K562 (cell line): Measurements from ENCODE around the gene EDN2. TPM values are rescaled to one million over a fixed set of nuclear protein-coding genes. Genes with fewer than 3 reads are reported as not detected.

Source experiments
- ATAC-seq: fragments of 200-7000 bp; cut with Tn5 transposase; 3 replicates; pipeline ENCODE4 v1.9.1; 2020; ENCODE audit warnings: moderate library complexity
- BruUV-seq: library from RNA; stranded (reverse); fragments of 400-500 nt; replicated peaks from 2 replicates; lab custom pipeline; 2021; lab: Mats Ljungman, UMichigan
- CTCF ChIA-PET: fragments of 300-600 bp; formaldehyde crosslinking; extraction: SDS; loops from one replicate; lab custom pipeline; 2021; ENCODE audit warnings: low intra/inter-chr PET ratio; lab: Yijun Ruan, JAX
- POLR2A ChIA-PET: fragments of 300-600, 350-650 bp; sonication (Branson Sonifier 250); formaldehyde crosslinking; extraction: SDS; loops from one replicate; lab custom pipeline; 2021; ENCODE audit warnings: antibody characterized with exemption, inconsistent platforms; lab: Yijun Ruan, JAX
- DNase-seq, 4 experiments: peaks; one replicate each; pipeline versions ENCODE4 v3.0.0 to v3.0.0-alpha.2; 2011 to 2018; ENCODE audit warnings: low spot score in 3 of 4, mixed read lengths in 3 of 4; ENCODE audit errors: extremely low read depth in 1 of 4
- FAIRE-seq: peaks from 2 replicates; lab custom pipeline; 2011; peaks lifted over from hg19 to GRCh38; lab: Jason Lieb, UNC
- H2AFZ ChIP-seq: 2 replicates; pipeline ENCODE4 v1.6.0; 2011; ENCODE audit warnings: low read depth, low read length, control low read depth, inconsistent platforms
- H3K27ac ChIP-seq: fragments of 200-600 bp; 3 replicates; pipeline ENCODE4 v1.8.0; 2011; ENCODE audit warnings: low read depth, mild to moderate bottlenecking, control low read depth, inconsistent platforms, low read length, moderate library complexity, mixed read lengths; ENCODE audit errors: extremely low read depth
- H3K27me3 ChIP-seq, 2 experiments: fragments of 300-600 bp in 1 of 2; 2 replicates in 1 of 2; 3 replicates in 1 of 2; pipeline versions ENCODE4 v1.6.0 to v1.8.0; 2011; ENCODE audit warnings: inconsistent platforms in 2 of 2, low read length in 2 of 2, mild to moderate bottlenecking in 1 of 2, mixed read lengths in 1 of 2, moderate library complexity in 1 of 2; ENCODE audit not compliant: control insufficient read depth in 2 of 2, insufficient read depth in 2 of 2
- H3K36me3 ChIP-seq: fragments of 300-600 bp; 3 replicates; pipeline ENCODE4 v1.8.0; 2011; ENCODE audit warnings: mild to moderate bottlenecking, low read length, inconsistent platforms; ENCODE audit not compliant: control insufficient read depth, insufficient read depth
- H3K4me1 ChIP-seq, 2 experiments: fragments of 200-600 bp in 1 of 2; replicated peaks in 1 of 2; 2 replicates in 1 of 2; 3 replicates in 1 of 2; pipeline versions ENCODE4 v1.5.1 to v1.8.0; 2011; ENCODE audit warnings: inconsistent platforms in 2 of 2, low read length in 2 of 2, mild to moderate bottlenecking in 1 of 2, mixed read lengths in 1 of 2, moderate library complexity in 1 of 2; ENCODE audit not compliant: control insufficient read depth in 2 of 2, insufficient read depth in 2 of 2
- H3K4me2 ChIP-seq: 2 replicates; pipeline ENCODE4 v1.6.1; 2011; ENCODE audit warnings: low read length, control low read depth, inconsistent platforms, mixed read lengths; ENCODE audit not compliant: insufficient read depth
- H3K4me3 ChIP-seq: fragments of 200-600 bp; sonication (generic), shearing (Covaris generic); 2 replicates; pipeline ENCODE4 v1.5.1; 2016; ENCODE audit warnings: control low read depth, inconsistent platforms
- H3K79me2 ChIP-seq: fragments of 200-600 bp; 3 replicates; pipeline ENCODE4 v1.8.0; 2011; ENCODE audit warnings: low read length, inconsistent platforms; ENCODE audit not compliant: control insufficient read depth, insufficient read depth
- H3K9ac ChIP-seq, 2 experiments: 2 replicates each; pipeline versions ENCODE4 v1.6.0 to v1.6.1; 2011; ENCODE audit warnings: low read depth in 2 of 2, low read length in 2 of 2, control low read depth in 1 of 2, inconsistent platforms in 1 of 2, mild to moderate bottlenecking in 1 of 2, mixed read lengths in 1 of 2; ENCODE audit not compliant: insufficient read depth in 1 of 2
- H3K9me1 ChIP-seq: one replicate; pipeline ENCODE4 v1.6.0; 2011; ENCODE audit warnings: inconsistent platforms, mild to moderate bottlenecking, low read length, moderate library complexity; ENCODE audit not compliant: control insufficient read depth, insufficient read depth
- H3K9me3 ChIP-seq: replicated peaks from 2 replicates; pipeline ENCODE4 v1.5.1; 2011; ENCODE audit warnings: low read depth, low read length, inconsistent platforms; ENCODE audit not compliant: control insufficient read depth, insufficient read depth
- H4K20me1 ChIP-seq: replicated peaks from 2 replicates; pipeline ENCODE4 v1.6.1; 2011; ENCODE audit warnings: low read length, inconsistent platforms, mixed read lengths; ENCODE audit not compliant: control insufficient read depth, insufficient read depth
- CBFA2T2 ChIP-seq: fragments of 450-650 bp; conservative IDR thresholded peaks from 2 replicates; pipeline ENCODE4 v1.6.1; 2017; ENCODE audit warnings: mild to moderate bottlenecking
- FOS ChIP-seq: IDR thresholded peaks from 3 replicates; pipeline ENCODE4 v1.6.1; 2011; ENCODE audit not compliant: insufficient read length; ENCODE audit errors: extremely low read depth
- KAT2B ChIP-seq: IDR thresholded peaks from one replicate; pipeline ENCODE4 v1.6.1; 2012; ENCODE audit warnings: low read depth, mild to moderate bottlenecking, control low read depth, inconsistent platforms, low read length, moderate library complexity
- KDM5B ChIP-seq: fragments of 200-600 bp; sonication (generic); IDR thresholded peaks from 2 replicates; pipeline ENCODE4 v1.6.1; 2012; ENCODE audit warnings: low read depth, mild to moderate bottlenecking, moderate library complexity, low read length, control low read depth, inconsistent platforms; ENCODE audit not compliant: insufficient replicate concordance
- LCOR ChIP-seq: sonication (generic); formaldehyde crosslinking; IDR thresholded peaks from 2 replicates; pipeline ENCODE4 v1.8.0; 2022; ENCODE audit warnings: mild to moderate bottlenecking, missing genetic modification reagents
- PBX2 ChIP-seq, 2 experiments: IDR thresholded peaks in 1 of 2; conservative IDR thresholded peaks in 1 of 2; 2 replicates each; pipeline ENCODE4 v1.6.1; 2016; ENCODE audit warnings: low read depth in 2 of 2, mild to moderate bottlenecking in 1 of 2, missing compliant biosample characterization in 1 of 2, missing genetic modification characterization in 1 of 2, moderate library complexity in 1 of 2
- SMAD1 ChIP-seq: fragments of 150-350 bp; IDR thresholded peaks from 2 replicates; pipeline ENCODE4 v1.6.1; 2014; ENCODE audit warnings: low read length, low read depth; ENCODE audit not compliant: partially characterized antibody
- SMAD4 ChIP-seq: fragments of 250-450 bp; sonication (Bioruptor Pico); conservative IDR thresholded peaks from 2 replicates; pipeline ENCODE4 v1.8.0; 2021; ENCODE audit warnings: inconsistent platforms, mild to moderate bottlenecking, moderate library complexity
- TSC22D4 ChIP-seq: fragments of 450-650 bp; IDR thresholded peaks from 2 replicates; pipeline ENCODE4 v1.6.1; 2016; ENCODE audit warnings: missing genetic modification characterization, missing biosample characterization, control low read depth
- ZKSCAN8 ChIP-seq: fragments of 200-800 bp; sonication (Bioruptor generic); IDR thresholded peaks from 2 replicates; pipeline ENCODE4 v1.6.1; 2016; ENCODE audit warnings: missing genetic modification characterization, missing compliant biosample characterization
- ZNF253 ChIP-seq: fragments of 250-450 bp; sonication (Bioruptor Pico); conservative IDR thresholded peaks from 2 replicates; pipeline ENCODE4 v1.6.1; 2021; ENCODE audit warnings: mild to moderate bottlenecking
- ZNF584 ChIP-seq: fragments of 200-800 bp; sonication (Bioruptor generic); IDR thresholded peaks from 2 replicates; pipeline ENCODE4 v1.6.1; 2016; ENCODE audit warnings: low read depth, mild to moderate bottlenecking, missing genetic modification characterization, missing compliant biosample characterization
- WGBS: fragments of 100-300 bp; shearing (Covaris generic); methylation state at CpG from one replicate; pipeline ENCODE4 v1.1.6; 2016; ENCODE audit warnings: low coverage, mixed read lengths; ENCODE audit not compliant: insufficient coverage; ENCODE audit errors: missing lambda C conversion rate; 5-methylcytosine and 5-hydroxymethylcytosine counted together
- in situ Hi-C: fragments of 300-500 bp; cut with MboI; formaldehyde crosslinking; loops from 4 replicates; pipeline ENCODE4 v1.15.0; 2018; ENCODE audit warnings: inconsistent platforms, mixed read lengths
- intact Hi-C: fragments of 100-400 bp; cut with micrococcal nuclease; formaldehyde crosslinking; loops from 2 replicates; pipeline ENCODE4 v1.14.2; 2022
- polyA plus RNA-seq, 8 experiments: library from polyadenylated mRNA; depleted of rRNA in 4 of 8; stranded (reverse) in 5 of 8; unstranded in 3 of 8; fragments of >200 nt; fragmentation: Nextera tagmentation in 2 of 8; fragmentation: Illumina TruSeq in 1 of 8; extraction: Ambion mirVana in 2 of 8; extraction: Trizol in 1 of 8; gene quantifications; 2 replicates each; pipeline versions ENCODE4 v1.2.1 to v1.2.3, GENCODE V29; 2011 to 2014; ENCODE audit warnings: inconsistent platforms in 1 of 8, missing spikeins in 1 of 8
- total RNA-seq, 7 experiments: library from RNA; depleted of rRNA in 6 of 7; stranded (reverse); fragments of >200 nt in 6 of 7; fragmentation: Illumina TruSeq in 2 of 7; extraction: Trizol in 2 of 7; gene quantifications; 2 replicates each; pipeline versions ENCODE4 v1.2.1 to v1.2.3, GENCODE V29; 2011 to 2021; ENCODE audit warnings: low replicate concordance in 1 of 7
- TF ChIP-seq, protein P1 (sequence below): sonication (generic); formaldehyde crosslinking; IDR thresholded peaks from 2 replicates; pipeline ENCODE4 v1.8.0; 2022; ENCODE audit warnings: mild to moderate bottlenecking, missing genetic modification reagents

EDN2 gene
- total and polyA plus RNA-seq, 9 of the 15 experiments (the other 6 are each of a cell fraction or from before 2014, with no cell fraction given): not detected

DNA sequence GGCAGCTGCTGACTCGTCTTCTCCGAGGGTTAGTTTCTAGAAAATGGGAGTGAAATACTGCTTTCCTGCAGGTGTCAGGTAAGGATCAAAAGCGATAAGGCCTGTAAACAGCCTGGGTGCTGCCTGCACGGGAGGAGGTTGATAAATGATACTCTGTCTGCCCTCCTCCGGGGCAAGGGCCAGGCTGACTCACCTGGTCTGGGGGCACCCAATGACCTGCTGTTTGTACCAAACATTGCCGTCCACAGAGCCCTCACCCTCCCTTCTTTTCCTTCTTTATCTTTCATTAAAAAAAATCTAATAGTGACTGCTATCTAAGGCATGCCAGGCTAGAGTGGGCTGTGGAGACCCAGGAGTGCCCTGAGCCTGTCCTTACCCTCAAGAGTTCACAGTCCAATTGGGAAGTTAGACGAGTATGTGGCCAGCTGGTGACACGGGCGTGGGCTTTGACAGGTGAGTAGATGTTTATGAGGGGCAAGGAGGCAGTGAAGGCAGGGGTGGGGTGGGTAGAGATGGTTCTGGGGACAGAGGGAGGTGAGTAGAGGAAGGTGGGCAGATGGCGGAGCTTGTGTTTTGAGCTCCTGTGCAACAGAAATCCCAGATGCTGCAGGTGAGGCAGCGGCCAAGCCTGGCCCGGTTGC lies 16.2 kb downstream of the EDN2 start:
- POLR2A ChIA-PET: interaction anchor here (0.6 to 0.8 kb wide), 3 partner anchors 14 to 49 kb away, joined by 3 to 4 read pairs (median 3); no protein-coding TSS in a partner anchor
- Histone ChIP-seq H3K27me3 (peaks cover 20 to 56% of the 10 kb centered on the region in 2 experiments), H3K36me3 (no peaks in the 10 kb centered on the region), H3K4me2 (no peak overlapping the region), H4K20me1 (0 out of 2 replicates have a peak, but pooled peaks cover 11% of the 10 kb centered on the region), H3K9me3 (no peaks in the 10 kb centered on the region), H3K4me1 (no peaks in the 10 kb centered on the region), H2AFZ (no peak overlapping the region), H3K9me1 (no peaks in the 10 kb centered on the region), H3K79me2 (no peaks in the 10 kb centered on the region), H3K27ac (no peak overlapping the region), H3K4me3 (no peak overlapping the region), H3K9ac (no peak overlapping the region)
- no TSS peak for BruUV-seq
- intact Hi-C loops: no loop called here
- FAIRE-seq (no peak), DNase-seq (no peak), ATAC-seq (no peak)
- CTCF ChIA-PET: interaction anchor here (0.6 kb wide), 1 partner anchor 111 kb away, joined by 5 read pairs; no protein-coding TSS in a partner anchor
- in situ Hi-C loops: no loop called here
- under 1% methylated on average over 12 of the region's 12 CpGs for WGBS
- no peak for TF ChIP-seq CBFA2T2
- TF ChIP-seq ZNF584 (CRISPR knock-in tag): no peak
- TF ChIP-seq ZKSCAN8 (CRISPR knock-in tag): no peak
- no peak for TF ChIP-seq PBX2 (CRISPR knock-in tag; IDR thresholded peaks at IDR 0.05; ENCODE audit: low read depth)
- no peak for TF ChIP-seq PBX2 (tag; conservative IDR thresholded peaks at IDR 0.05; ENCODE audit: low read depth)
- no peak for TF ChIP-seq KDM5B
- TF ChIP-seq FOS: no peak
- TF ChIP-seq TSC22D4: no peak
- no peak for TF ChIP-seq SMAD1
- TF ChIP-seq, protein P1, sequence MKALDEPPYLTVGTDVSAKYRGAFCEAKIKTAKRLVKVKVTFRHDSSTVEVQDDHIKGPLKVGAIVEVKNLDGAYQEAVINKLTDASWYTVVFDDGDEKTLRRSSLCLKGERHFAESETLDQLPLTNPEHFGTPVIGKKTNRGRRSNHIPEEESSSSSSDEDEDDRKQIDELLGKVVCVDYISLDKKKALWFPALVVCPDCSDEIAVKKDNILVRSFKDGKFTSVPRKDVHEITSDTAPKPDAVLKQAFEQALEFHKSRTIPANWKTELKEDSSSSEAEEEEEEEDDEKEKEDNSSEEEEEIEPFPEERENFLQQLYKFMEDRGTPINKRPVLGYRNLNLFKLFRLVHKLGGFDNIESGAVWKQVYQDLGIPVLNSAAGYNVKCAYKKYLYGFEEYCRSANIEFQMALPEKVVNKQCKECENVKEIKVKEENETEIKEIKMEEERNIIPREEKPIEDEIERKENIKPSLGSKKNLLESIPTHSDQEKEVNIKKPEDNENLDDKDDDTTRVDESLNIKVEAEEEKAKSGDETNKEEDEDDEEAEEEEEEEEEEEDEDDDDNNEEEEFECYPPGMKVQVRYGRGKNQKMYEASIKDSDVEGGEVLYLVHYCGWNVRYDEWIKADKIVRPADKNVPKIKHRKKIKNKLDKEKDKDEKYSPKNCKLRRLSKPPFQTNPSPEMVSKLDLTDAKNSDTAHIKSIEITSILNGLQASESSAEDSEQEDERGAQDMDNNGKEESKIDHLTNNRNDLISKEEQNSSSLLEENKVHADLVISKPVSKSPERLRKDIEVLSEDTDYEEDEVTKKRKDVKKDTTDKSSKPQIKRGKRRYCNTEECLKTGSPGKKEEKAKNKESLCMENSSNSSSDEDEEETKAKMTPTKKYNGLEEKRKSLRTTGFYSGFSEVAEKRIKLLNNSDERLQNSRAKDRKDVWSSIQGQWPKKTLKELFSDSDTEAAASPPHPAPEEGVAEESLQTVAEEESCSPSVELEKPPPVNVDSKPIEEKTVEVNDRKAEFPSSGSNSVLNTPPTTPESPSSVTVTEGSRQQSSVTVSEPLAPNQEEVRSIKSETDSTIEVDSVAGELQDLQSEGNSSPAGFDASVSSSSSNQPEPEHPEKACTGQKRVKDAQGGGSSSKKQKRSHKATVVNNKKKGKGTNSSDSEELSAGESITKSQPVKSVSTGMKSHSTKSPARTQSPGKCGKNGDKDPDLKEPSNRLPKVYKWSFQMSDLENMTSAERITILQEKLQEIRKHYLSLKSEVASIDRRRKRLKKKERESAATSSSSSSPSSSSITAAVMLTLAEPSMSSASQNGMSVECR: no peak
- no peak for TF ChIP-seq LCOR (CRISPR knock-in tag)
- TF ChIP-seq KAT2B: no peak
- no peak for TF ChIP-seq ZNF253 (CRISPR knock-in tag)
- TF ChIP-seq SMAD4 (CRISPR knock-in tag): no peak
